Left ventricle myocardium inferior (tissue), 1 donor: ENCODE results near the gene SURF1. TPM values are rescaled to one million over a fixed set of nuclear protein-coding genes. Genes with fewer than 3 reads are reported as not detected.
A peak's percentile ranks its signal among the peaks of the same experiment; 100 is the strongest.

Experiments used
- DNase-seq: peaks from one replicate; pipeline ENCODE4 v3.0.0-alpha.2; 2020
- H3K27ac ChIP-seq: fragments of 200-600 bp; replicated peaks from 2 replicates; pipeline ENCODE4 v1.8.0; 2021
- H3K27me3 ChIP-seq: fragments of 200-600 bp; 2 replicates; pipeline ENCODE4 v1.8.0; 2021; ENCODE audit warnings: low read depth
- H3K36me3 ChIP-seq: fragments of 200-600 bp; 2 replicates; pipeline ENCODE4 v1.8.0; 2021
- H3K4me1 ChIP-seq: fragments of 200-600 bp; 2 replicates; pipeline ENCODE4 v1.8.0; 2021
- H3K4me3 ChIP-seq: fragments of 200-600 bp; 2 replicates; pipeline ENCODE4 v1.8.0; 2021; ENCODE audit warnings: mild to moderate bottlenecking, moderate library complexity
- H3K9me3 ChIP-seq: fragments of 200-600 bp; replicated peaks from 2 replicates; pipeline ENCODE4 v1.8.0; 2021
- CTCF ChIP-seq: fragments of 200-600 bp; IDR thresholded peaks from 2 replicates; pipeline ENCODE4 v1.8.0; 2021; ENCODE audit warnings: antibody characterized with exemption, mild to moderate bottlenecking, borderline replicate concordance
- intact Hi-C: fragments of 100-400 bp; cut with micrococcal nuclease; formaldehyde crosslinking; loops from one replicate; pipeline ENCODE4 v1.11.0; 2022
- total RNA-seq: library from RNA; stranded (reverse); fragmentation: NEBNext Ultra II Directional; extraction: Animal tissue kit (Norgen Biotek cat#: 25700); gene quantifications from one replicate; pipeline ENCODE4 v1.2.1, GENCODE V29; 2021
- donor health status: DM: no; HTN: yes; CAD: no; lungs with severe emphysema.

The SURF1 gene
- total RNA-seq, 1 donor from 2014 or later = 60.7 TPM

DNA sequence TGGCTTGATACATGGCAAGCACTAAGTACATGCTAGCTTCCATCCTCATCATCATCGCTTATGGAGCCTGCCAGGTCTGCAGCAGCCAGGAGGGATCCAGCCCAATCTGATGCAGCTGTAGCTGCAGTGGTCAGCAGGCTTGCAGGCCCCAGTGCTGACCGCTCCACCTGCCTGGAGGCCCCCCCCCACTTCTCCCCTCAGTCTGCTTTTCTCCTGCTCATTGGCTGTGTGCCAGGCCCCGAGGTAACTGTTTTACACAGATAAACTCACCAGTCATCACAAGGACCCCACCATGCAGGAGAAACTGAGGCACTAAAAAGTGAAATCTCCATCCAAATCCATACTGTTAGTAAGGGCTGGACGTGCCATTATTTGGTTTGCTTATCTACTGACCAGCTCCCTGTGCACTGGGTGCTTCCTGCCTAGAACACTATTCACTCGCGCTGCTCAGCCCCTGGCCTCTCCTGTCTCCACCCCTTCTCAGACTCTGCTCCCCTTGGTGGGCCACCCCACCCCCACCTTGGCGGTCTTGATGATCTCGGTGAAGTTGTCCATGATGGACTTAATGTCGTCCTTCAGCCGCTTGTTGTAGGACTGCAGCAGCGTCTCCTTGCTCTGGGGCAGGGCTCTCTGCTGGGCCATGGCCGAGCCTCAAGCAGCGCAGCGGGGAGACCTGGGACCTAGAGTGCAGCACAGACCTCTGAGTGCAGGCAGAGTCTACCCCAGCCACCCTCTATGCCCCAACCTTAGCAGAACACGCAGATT is 10.1 kb downstream of the SURF1 start:
- intact Hi-C loops = no loop called here
- peaks cover 45% of the 10 kb centered on the region for H3K4me1 ChIP-seq
- TF ChIP-seq CTCF = no peak
- H3K4me3 ChIP-seq = peak overlapping the region; percentile 100
- DNase-seq = no peak
- H3K9me3 ChIP-seq = no peaks in the 10 kb centered on the region
- H3K27ac ChIP-seq = peak overlapping the region; percentile 91
- peaks cover 69% of the 10 kb centered on the region for H3K36me3 ChIP-seq
- H3K27me3 ChIP-seq = no peaks in the 10 kb centered on the region

DNA sequence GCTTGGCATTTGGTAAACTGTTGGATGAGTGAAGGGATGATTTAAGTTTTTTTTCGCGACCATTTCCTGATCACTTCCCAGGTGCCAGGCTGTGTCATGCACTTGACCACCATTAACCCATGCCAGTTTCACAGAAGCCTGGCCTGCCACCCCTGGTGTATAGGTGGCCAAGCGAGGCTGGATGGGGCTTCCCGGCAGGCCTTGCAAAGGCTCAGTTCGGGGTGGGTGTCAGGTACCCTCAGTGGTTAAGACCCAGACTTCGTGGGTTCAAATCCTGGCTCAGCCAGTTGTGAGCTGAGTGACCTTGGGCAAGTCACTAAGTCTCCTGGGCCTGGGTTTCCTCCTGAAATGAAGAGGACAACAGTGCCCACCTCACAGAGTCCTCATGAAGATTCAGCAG is 10.7 kb downstream of the SURF1 start:
- intact Hi-C loops = no loop called here
- peaks cover 45% of the 10 kb centered on the region for H3K4me1 ChIP-seq
- H3K27ac ChIP-seq = no peak overlapping the region

DNA sequence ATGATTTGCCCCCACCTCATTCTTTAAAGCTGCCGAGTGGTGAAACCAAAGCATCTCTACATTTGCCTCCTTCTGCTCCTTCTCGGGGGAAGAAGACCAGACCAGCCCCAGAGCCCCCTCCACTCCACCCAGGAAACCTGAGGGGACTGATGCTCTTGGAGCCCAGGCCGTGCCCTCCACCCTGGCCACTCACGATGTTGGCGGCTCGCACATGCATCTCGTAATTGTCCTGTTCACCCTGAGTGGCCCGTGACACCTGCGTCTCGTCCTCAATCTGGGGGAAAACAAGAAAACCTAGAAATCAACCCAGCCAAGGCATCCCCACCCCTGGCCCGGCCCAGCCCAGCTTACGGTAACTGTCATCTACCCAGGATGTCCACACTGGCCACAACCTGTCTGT is 11.3 kb downstream of the SURF1 start:
- Histone ChIP-seq H3K27me3 (no peaks in the 10 kb centered on the region), H3K27ac (no peak overlapping the region), H3K4me1 (peaks cover 39% of the 10 kb centered on the region), H3K36me3 (peaks cover 64% of the 10 kb centered on the region), H3K4me3 (no peak overlapping the region), H3K9me3 (no peaks in the 10 kb centered on the region)
- intact Hi-C loops = no loop called here
- no peak for TF ChIP-seq CTCF
- no peak for DNase-seq

More for the DNA sequence above, 10.7 kb downstream of the SURF1 start:
- TF ChIP-seq CTCF = no peak
- Histone ChIP-seq H3K9me3 (no peaks in the 10 kb centered on the region), H3K27me3 (no peaks in the 10 kb centered on the region), H3K4me3 (no peak overlapping the region), H3K36me3 (peaks cover 67% of the 10 kb centered on the region)
- DNase-seq = no peak

DNA sequence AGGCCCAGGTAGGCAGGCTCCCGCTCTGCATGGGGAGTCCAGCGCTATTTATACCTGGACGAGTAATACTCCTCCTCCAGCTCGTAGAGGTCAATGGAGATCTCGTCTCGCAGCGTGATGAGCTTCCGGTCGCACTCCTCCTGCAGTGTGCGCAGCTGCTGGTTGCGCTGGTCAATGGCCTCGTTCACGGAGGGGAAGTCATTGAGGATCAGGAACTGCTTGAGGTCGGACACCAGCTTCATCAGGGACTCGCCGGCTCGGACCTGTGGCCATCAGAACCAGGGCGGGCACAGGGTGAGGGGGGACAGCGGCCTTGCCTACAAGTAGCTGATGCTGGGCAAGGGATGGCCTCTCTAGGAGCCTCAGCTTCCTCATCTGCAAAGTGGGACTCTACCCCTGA is 12.2 kb downstream of the SURF1 start:
- Histone ChIP-seq H3K27ac (no peak overlapping the region), H3K4me1 (peaks cover 33% of the 10 kb centered on the region), H3K36me3 (peaks cover 55% of the 10 kb centered on the region), H3K4me3 (no peak overlapping the region), H3K9me3 (no peaks in the 10 kb centered on the region), H3K27me3 (no peaks in the 10 kb centered on the region)
- no peak for DNase-seq
- no peak for TF ChIP-seq CTCF
- intact Hi-C loops = no loop called here

DNA sequence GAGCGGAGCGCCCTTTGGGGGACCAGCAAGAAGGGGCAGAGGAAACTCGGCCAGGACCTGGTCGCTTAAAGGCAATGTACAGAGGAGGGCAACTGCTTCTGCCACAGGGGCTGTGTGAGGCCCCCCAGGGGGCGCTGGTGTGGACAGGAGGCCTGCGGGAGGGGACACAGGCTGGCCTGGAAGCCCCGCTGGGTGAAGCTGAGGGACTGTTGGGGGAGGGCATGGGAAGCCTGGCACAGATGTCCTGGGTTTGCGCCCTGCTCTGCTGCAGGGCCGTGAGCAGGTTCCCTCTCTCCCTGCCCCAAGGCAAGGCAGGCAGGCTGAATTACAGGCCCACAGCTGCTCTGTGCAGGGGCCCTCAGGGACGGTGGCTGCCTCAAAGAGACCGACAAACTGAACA is 13.7 kb downstream of the SURF1 start:
- H3K4me3 ChIP-seq = no peak overlapping the region
- peaks cover 53% of the 10 kb centered on the region for H3K36me3 ChIP-seq
- H3K4me1 ChIP-seq = peaks cover 23% of the 10 kb centered on the region
- intact Hi-C loops = no loop called here
- H3K27ac ChIP-seq = peak overlapping the region; percentile 33
- DNase-seq = no peak
- TF ChIP-seq CTCF = no peak
- no peaks in the 10 kb centered on the region for H3K27me3 ChIP-seq
- no peaks in the 10 kb centered on the region for H3K9me3 ChIP-seq
